Endothelial cell of umbilical vein (primary cell): ENCODE measurements around the gene SIGLEC7. TPM values are rescaled to one million over a fixed set of nuclear protein-coding genes. Genes with fewer than 3 reads are reported as not detected.
A peak's percentile ranks its signal among the peaks of the same experiment; 100 is the strongest.

Source experiments
- BruUV-seq: library from RNA; stranded (reverse); fragments of 400-500 nt; replicated peaks from 2 replicates; lab custom pipeline; 2021; lab: Mats Ljungman, UMichigan
- CTCF ChIA-PET: fragments of 300-600, 350-600 bp; sonication (Branson Sonifier 250); formaldehyde crosslinking; loops from one replicate; lab custom pipeline; 2021; ENCODE audit warnings: antibody characterized with exemption, inconsistent platforms; lab: Charles Lee
- POLR2A ChIA-PET: fragments of 300-600, 350-600 bp; sonication (Branson Sonifier 250); formaldehyde crosslinking; loops from one replicate; lab custom pipeline; 2021; ENCODE audit warnings: antibody characterized with exemption, inconsistent platforms; lab: Charles Lee
- DNase-seq: peaks from one replicate; pipeline ENCODE4 v3.0.0-alpha.2; 2011; ENCODE audit warnings: low read depth, low spot score
- FAIRE-seq: peaks from 2 replicates; lab custom pipeline; 2011; peaks lifted over from hg19 to GRCh38; lab: Jason Lieb, UNC
- H2AFZ ChIP-seq: 2 replicates; pipeline ENCODE4 v1.6.0; 2012; ENCODE audit warnings: low read depth, low read length, control low read depth, inconsistent platforms
- H3K27ac ChIP-seq: 2 replicates; pipeline ENCODE4 v1.5.1; 2011; ENCODE audit warnings: low read depth, mild to moderate bottlenecking, control low read depth, low read length, moderate library complexity; ENCODE audit not compliant: insufficient read depth
- H3K27me3 ChIP-seq, 2 experiments: 2 replicates each; pipeline versions ENCODE4 v1.6.0 to v1.6.1; 2011; ENCODE audit warnings: low read length in 2 of 2, mixed read lengths in 1 of 2; ENCODE audit not compliant: control insufficient read depth in 2 of 2, insufficient read depth in 2 of 2
- H3K36me3 ChIP-seq, 2 experiments: 2 replicates in 1 of 2; 3 replicates in 1 of 2; pipeline ENCODE4 v1.5.1; 2011; ENCODE audit warnings: low read length in 2 of 2, mild to moderate bottlenecking in 1 of 2, moderate library complexity in 1 of 2; ENCODE audit not compliant: control insufficient read depth in 2 of 2, insufficient read depth in 2 of 2; ENCODE audit errors: extremely low read depth in 1 of 2
- H3K4me1 ChIP-seq: 3 replicates; pipeline ENCODE4 v1.5.1; 2011; ENCODE audit warnings: mild to moderate bottlenecking, low read length; ENCODE audit not compliant: control insufficient read depth, insufficient read depth; ENCODE audit errors: extremely low read depth
- H3K4me2 ChIP-seq: 2 replicates; pipeline ENCODE4 v1.6.1; 2011; ENCODE audit warnings: low read length, control low read depth, mixed read lengths; ENCODE audit not compliant: insufficient read depth
- H3K4me3 ChIP-seq, 3 experiments: fragments of 200-600 bp in 1 of 3; sonication (generic), shearing (Covaris generic) in 1 of 3; replicated peaks in 1 of 3; 2 replicates each; pipeline ENCODE4 v1.5.1; 2011 to 2016; ENCODE audit warnings: control low read depth in 3 of 3, low read length in 3 of 3, mild to moderate bottlenecking in 2 of 3, inconsistent platforms in 1 of 3, low read depth in 1 of 3, moderate library complexity in 1 of 3; ENCODE audit not compliant: insufficient read depth in 1 of 3
- H3K79me2 ChIP-seq: 2 replicates; pipeline ENCODE4 v1.6.0; 2012; ENCODE audit warnings: low read length, inconsistent platforms; ENCODE audit not compliant: control insufficient read depth, insufficient read depth
- H3K9ac ChIP-seq: replicated peaks from 2 replicates; pipeline ENCODE3; 2011; ENCODE audit warnings: low read length, control low read depth; ENCODE audit not compliant: insufficient read depth; ENCODE audit errors: extremely low read depth
- H3K9me1 ChIP-seq: replicated peaks from 3 replicates; pipeline ENCODE4 v1.6.0; 2011; ENCODE audit warnings: mild to moderate bottlenecking, low read length; ENCODE audit not compliant: control insufficient read depth, insufficient read depth; ENCODE audit errors: extremely low read depth
- H3K9me3 ChIP-seq: replicated peaks from 2 replicates; pipeline ENCODE4 v1.5.1; 2012; ENCODE audit warnings: low read length, inconsistent platforms; ENCODE audit not compliant: control insufficient read depth, insufficient read depth
- H4K20me1 ChIP-seq: replicated peaks from 2 replicates; pipeline ENCODE3; 2011; ENCODE audit warnings: mild to moderate bottlenecking, low read length; ENCODE audit not compliant: control insufficient read depth, insufficient read depth; ENCODE audit errors: extremely low read depth
- EZH2 ChIP-seq: IDR thresholded peaks from 2 replicates; pipeline ENCODE4 v1.6.1; 2012; ENCODE audit warnings: borderline replicate concordance, low read depth, mild to moderate bottlenecking, moderate library complexity, low read length, inconsistent platforms; ENCODE audit not compliant: severe bottlenecking
- GATA2 ChIP-seq: IDR thresholded peaks from 2 replicates; pipeline ENCODE4 v1.7.0; 2011; ENCODE audit warnings: low read depth, mild to moderate bottlenecking, moderate library complexity, mixed read lengths, low read length; ENCODE audit not compliant: insufficient read length, insufficient read depth
- POLR2A ChIP-seq: IDR thresholded peaks from 2 replicates; pipeline ENCODE4 v1.6.1; 2012; ENCODE audit warnings: low read depth, mild to moderate bottlenecking, control low read depth, low read length
- dilution Hi-C: fragments of 300-500 bp; cut with MboI; formaldehyde crosslinking; loops from one replicate; pipeline ENCODE4 v1.15.0; 2019; ENCODE audit warnings: low sequenced_read_pairs; ENCODE audit not compliant: extremely low pct_ligation_motif_present
- intact Hi-C: fragments of 100-400 bp; cut with micrococcal nuclease; formaldehyde crosslinking; loops from one replicate; pipeline ENCODE4 v1.10.0; 2022
- polyA plus RNA-seq, 4 experiments: library from polyadenylated mRNA; depleted of rRNA in 3 of 4; stranded (reverse) in 3 of 4; unstranded in 1 of 4; fragments of >200 nt; gene quantifications; 2 replicates each; pipeline versions ENCODE4 v1.2.1 to v1.2.3, GENCODE V29; 2011 to 2012; ENCODE audit warnings: missing spikeins in 1 of 4
- total RNA-seq: library from RNA; stranded (reverse); gene quantifications from 2 replicates; pipeline ENCODE4 v1.2.3, GENCODE V29; 2021
- TF ChIP-seq, protein P1 (sequence below), 2 donors: IDR thresholded peaks; 1 replicate in 1 of 2; 2 replicates in 1 of 2; pipeline ENCODE4 v1.5.1; 2011; ENCODE audit warnings: low read length in 2 of 2, mild to moderate bottlenecking in 2 of 2, moderate library complexity in 2 of 2, control low read depth in 1 of 2, inconsistent platforms in 1 of 2, low read depth in 1 of 2; ENCODE audit not compliant: insufficient read depth in 1 of 2; ENCODE audit errors: extremely low read depth in 1 of 2

Gene SIGLEC7
- total and polyA plus RNA-seq, 2 donors (not counting 3 experiments of a cell fraction or from before 2014, with no cell fraction given): not detected

DNA sequence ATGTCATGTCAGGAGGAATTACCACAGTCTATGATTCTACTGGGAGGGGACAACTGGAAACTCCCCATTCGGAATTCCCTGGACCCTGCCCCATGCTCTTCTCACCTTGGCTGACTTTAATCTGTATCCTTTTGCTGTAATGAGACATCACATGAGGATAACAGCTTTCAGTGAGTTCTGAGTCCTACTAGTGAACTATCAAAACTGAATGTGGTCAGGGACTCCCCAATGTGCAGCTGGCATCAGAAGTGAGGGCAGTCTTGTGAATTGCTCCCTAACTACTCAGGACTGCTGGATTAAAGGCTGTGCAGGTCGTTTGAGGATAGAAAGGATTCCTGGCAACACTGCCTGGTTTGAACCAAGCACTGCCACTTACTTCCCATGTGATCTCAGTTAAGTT, 15.2 kb downstream of the SIGLEC7 start:
- no peaks in the 10 kb centered on the region for H3K4me1 ChIP-seq
- CTCF ChIA-PET: interaction anchor here (1.2 to 1.3 kb wide), 2 partner anchors 102 to 500 kb away, joined by 3 to 6 read pairs; no protein-coding TSS in a partner anchor
- H3K4me2 ChIP-seq: no peak overlapping the region
- H3K9me1 ChIP-seq: no peaks in the 10 kb centered on the region
- peaks cover 0 to 3% of the 10 kb centered on the region in 2 experiments for H3K27me3 ChIP-seq
- TF ChIP-seq POLR2A (no peak), EZH2 (no peak)
- H3K27ac ChIP-seq: no peak overlapping the region
- H3K9me3 ChIP-seq: no peaks in the 10 kb centered on the region
- no peak overlapping the region for H3K9ac ChIP-seq
- no TSS peak for BruUV-seq
- H2AFZ ChIP-seq: no peak overlapping the region
- POLR2A ChIA-PET: no interaction called here
- no peak overlapping the region for H3K4me3 ChIP-seq
- H3K36me3 ChIP-seq: no peaks in the 10 kb centered on the region
- intact Hi-C loops: no loop called here
- H4K20me1 ChIP-seq: no peaks in the 10 kb centered on the region
- DNase-seq: no peak
- dilution Hi-C loops: no loop called here
- no peak for FAIRE-seq
- no peaks in the 10 kb centered on the region for H3K79me2 ChIP-seq

DNA sequence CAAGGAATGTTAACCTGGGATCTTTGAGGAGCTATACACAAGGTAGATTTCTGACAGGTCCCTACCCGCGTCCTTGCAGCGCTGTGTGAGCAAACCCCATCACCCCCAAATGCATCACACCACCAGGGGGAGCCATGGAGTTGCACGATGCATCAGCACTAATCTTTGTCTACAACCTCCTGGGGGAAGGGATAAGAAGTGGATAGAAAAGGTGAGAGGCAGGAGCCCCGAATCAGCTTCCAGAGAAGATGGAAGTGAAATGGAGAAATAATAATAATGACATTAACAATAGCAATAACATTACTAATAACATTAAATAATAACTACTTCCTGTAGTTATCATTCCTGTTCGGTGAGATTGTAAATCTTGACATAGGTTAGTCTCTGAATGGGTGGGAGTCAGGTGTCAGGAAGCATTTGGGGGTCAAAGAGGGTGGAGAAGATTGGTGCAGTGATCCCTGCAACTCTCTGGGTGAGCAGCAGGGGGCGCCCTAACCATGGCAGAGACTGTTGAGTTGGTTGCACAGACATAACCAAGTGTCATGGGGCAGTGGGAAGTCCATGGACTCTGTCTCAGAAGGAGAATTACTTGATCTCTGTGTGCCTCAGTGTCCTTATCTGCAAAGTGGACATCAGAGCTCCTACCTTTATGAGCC, 16.5 kb downstream of the SIGLEC7 start:
- no peak for FAIRE-seq
- intact Hi-C loops: loop anchor here (1.0 kb wide), 2 partner anchors 11 to 101 kb away; no protein-coding TSS in a partner anchor
- peak; percentile 12 for DNase-seq
- TF ChIP-seq GATA2: no peak
- TF ChIP-seq, protein P1, sequence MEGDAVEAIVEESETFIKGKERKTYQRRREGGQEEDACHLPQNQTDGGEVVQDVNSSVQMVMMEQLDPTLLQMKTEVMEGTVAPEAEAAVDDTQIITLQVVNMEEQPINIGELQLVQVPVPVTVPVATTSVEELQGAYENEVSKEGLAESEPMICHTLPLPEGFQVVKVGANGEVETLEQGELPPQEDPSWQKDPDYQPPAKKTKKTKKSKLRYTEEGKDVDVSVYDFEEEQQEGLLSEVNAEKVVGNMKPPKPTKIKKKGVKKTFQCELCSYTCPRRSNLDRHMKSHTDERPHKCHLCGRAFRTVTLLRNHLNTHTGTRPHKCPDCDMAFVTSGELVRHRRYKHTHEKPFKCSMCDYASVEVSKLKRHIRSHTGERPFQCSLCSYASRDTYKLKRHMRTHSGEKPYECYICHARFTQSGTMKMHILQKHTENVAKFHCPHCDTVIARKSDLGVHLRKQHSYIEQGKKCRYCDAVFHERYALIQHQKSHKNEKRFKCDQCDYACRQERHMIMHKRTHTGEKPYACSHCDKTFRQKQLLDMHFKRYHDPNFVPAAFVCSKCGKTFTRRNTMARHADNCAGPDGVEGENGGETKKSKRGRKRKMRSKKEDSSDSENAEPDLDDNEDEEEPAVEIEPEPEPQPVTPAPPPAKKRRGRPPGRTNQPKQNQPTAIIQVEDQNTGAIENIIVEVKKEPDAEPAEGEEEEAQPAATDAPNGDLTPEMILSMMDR (IDR thresholded peaks at IDR 0.05; ENCODE audit: extremely low read depth in 1 of 2, insufficient read depth in 1 of 2, low read depth in 1 of 2, low read length in 2 of 2): peak; percentile 60 to 79
- Histone ChIP-seq H3K79me2 (no peaks in the 10 kb centered on the region), H4K20me1 (no peaks in the 10 kb centered on the region), H3K4me1 (no peaks in the 10 kb centered on the region), H3K27me3 (peaks cover 0 to 4% of the 10 kb centered on the region in 2 experiments), H3K9me3 (no peaks in the 10 kb centered on the region), H3K27ac (no peak overlapping the region), H2AFZ (no peak overlapping the region), H3K9me1 (no peaks in the 10 kb centered on the region), H3K36me3 (no peaks in the 10 kb centered on the region), H3K9ac (no peak overlapping the region), H3K4me3 (no peak overlapping the region), H3K4me2 (no peak overlapping the region)
- BruUV-seq: no TSS peak
- CTCF ChIA-PET: interaction anchor here (1.2 to 2.1 kb wide), 4 partner anchors 10 to 101 kb away, joined by 3 to 7 read pairs (median 4); no protein-coding TSS in a partner anchor
- dilution Hi-C loops: no loop called here
- POLR2A ChIA-PET: no interaction called here
